Measurements from ENCODE around the gene NLRP11.
"Not testable (repeated sequence)": the region's sequence is repeated elsewhere in the genome, so short reads cannot be mapped to it uniquely, and the experiment has no call there.

Gene NLRP11

GRCh38 chr19:55781112-55781511 is 50.7 kb downstream of the NLRP11 start:
- Histone ChIP-seq H3K27me3 (ENCODE audit: control insufficient read depth, insufficient read depth, low read length) (no peaks in the 10 kb centered on the region), H3K4me3 (ENCODE audit: low read depth, low read length) (no peak overlapping the region), H3K9me3 (ENCODE audit: control insufficient read depth, insufficient read depth, low read length) (peaks cover 88% of the 10 kb centered on the region)

GRCh38 chr19:55778331-55778730 is 53.5 kb downstream of the NLRP11 start:
- Histone ChIP-seq H3K36me3 (ENCODE audit: control insufficient read depth, insufficient read depth, low read length) (no peaks in the 10 kb centered on the region), H3K27ac (ENCODE audit: low read depth, low read length) (no peak overlapping the region), H3K9me3 (ENCODE audit: control insufficient read depth, insufficient read depth, low read length) (peaks cover 78% of the 10 kb centered on the region), H3K4me3 (ENCODE audit: low read depth, low read length) (no peak overlapping the region), H3K9ac (ENCODE audit: low read depth, low read length) (no peak overlapping the region), H3K4me1 (ENCODE audit: control insufficient read depth, insufficient read depth, low read length) (no peaks in the 10 kb centered on the region), H3K27me3 (ENCODE audit: control insufficient read depth, insufficient read depth, low read length) (no peaks in the 10 kb centered on the region)

More at GRCh38 chr19:55781112-55781511, 50.7 kb downstream of the NLRP11 start:
- no peak overlapping the region for H3K27ac ChIP-seq (ENCODE audit: low read depth, low read length)
- no peak overlapping the region for H3K9ac ChIP-seq (ENCODE audit: low read depth, low read length)
- H3K36me3 ChIP-seq (ENCODE audit: control insufficient read depth, insufficient read depth, low read length) = no peaks in the 10 kb centered on the region
- no peaks in the 10 kb centered on the region for H3K4me1 ChIP-seq (ENCODE audit: control insufficient read depth, insufficient read depth, low read length)

GRCh38 chr19:55777528-55777927 is 54.3 kb downstream of the NLRP11 start:
- peaks cover 70% of the 10 kb centered on the region for H3K9me3 ChIP-seq (ENCODE audit: control insufficient read depth, insufficient read depth, low read length)
- no peak overlapping the region for H3K27ac ChIP-seq (ENCODE audit: low read depth, low read length)
- no peak overlapping the region for H3K9ac ChIP-seq (ENCODE audit: low read depth, low read length)
- H3K27me3 ChIP-seq (ENCODE audit: control insufficient read depth, insufficient read depth, low read length) = no peaks in the 10 kb centered on the region
- H3K4me1 ChIP-seq (ENCODE audit: control insufficient read depth, insufficient read depth, low read length) = no peaks in the 10 kb centered on the region
- H3K4me3 ChIP-seq (ENCODE audit: low read depth, low read length) = no peak overlapping the region
- no peaks in the 10 kb centered on the region for H3K36me3 ChIP-seq (ENCODE audit: control insufficient read depth, insufficient read depth, low read length)

GRCh38 chr19:55769632-55770031 is 62.2 kb downstream of the NLRP11 start:
- not testable (repeated sequence) for H3K27me3 ChIP-seq (ENCODE audit: control insufficient read depth, insufficient read depth, low read length); H3K27ac ChIP-seq (ENCODE audit: low read depth, low read length)
- H3K9me3 ChIP-seq (ENCODE audit: control insufficient read depth, insufficient read depth, low read length) = peaks cover 53% of the 10 kb centered on the region

GRCh38 chr19:55768818-55769217 is 63.0 kb downstream of the NLRP11 start, which contains the start of gene RFPL4AL1:
RFPL4AL1 (plus strand) TSS chr19:55769118; CDS start chr19:55771805, 2,687 bp downstream.
- H3K27ac ChIP-seq (ENCODE audit: low read depth, low read length); H3K36me3 ChIP-seq (ENCODE audit: control insufficient read depth, insufficient read depth, low read length); H3K4me1 ChIP-seq (ENCODE audit: control insufficient read depth, insufficient read depth, low read length); H3K9ac ChIP-seq (ENCODE audit: low read depth, low read length); H3K27me3 ChIP-seq (ENCODE audit: control insufficient read depth, insufficient read depth, low read length); H3K4me3 ChIP-seq (ENCODE audit: low read depth, low read length): not testable (repeated sequence)
- peaks cover 57% of the 10 kb centered on the region for H3K9me3 ChIP-seq (ENCODE audit: control insufficient read depth, insufficient read depth, low read length)

More at GRCh38 chr19:55769632-55770031, 62.2 kb downstream of the NLRP11 start:
- H3K4me3 ChIP-seq (ENCODE audit: low read depth, low read length); H3K4me1 ChIP-seq (ENCODE audit: control insufficient read depth, insufficient read depth, low read length); H3K36me3 ChIP-seq (ENCODE audit: control insufficient read depth, insufficient read depth, low read length); H3K9ac ChIP-seq (ENCODE audit: low read depth, low read length): not testable (repeated sequence)

GRCh38 chr19:55766466-55766865 is 65.3 kb downstream of the NLRP11 start:
- 0 out of 2 replicates have a peak overlapping the region, but pooled peaks have one; percentile 26 for H3K4me3 ChIP-seq (ENCODE audit: low read depth, low read length)
- no peaks in the 10 kb centered on the region for H3K27me3 ChIP-seq (ENCODE audit: control insufficient read depth, insufficient read depth, low read length)
- no peak overlapping the region for H3K27ac ChIP-seq (ENCODE audit: low read depth, low read length)

GRCh38 chr19:55758797-55759196 is 73.0 kb downstream of the NLRP11 start, which contains the start of gene RFPL4A:
RFPL4A (plus strand) TSS chr19:55759097; CDS start chr19:55761801, 2,704 bp downstream.
- H3K4me1 ChIP-seq (ENCODE audit: control insufficient read depth, insufficient read depth, low read length); H3K36me3 ChIP-seq (ENCODE audit: control insufficient read depth, insufficient read depth, low read length); H3K27ac ChIP-seq (ENCODE audit: low read depth, low read length); H3K4me3 ChIP-seq (ENCODE audit: low read depth, low read length); H3K9ac ChIP-seq (ENCODE audit: low read depth, low read length); H3K27me3 ChIP-seq (ENCODE audit: control insufficient read depth, insufficient read depth, low read length): not testable (repeated sequence)
- peaks cover 51% of the 10 kb centered on the region for H3K9me3 ChIP-seq (ENCODE audit: control insufficient read depth, insufficient read depth, low read length)

More at GRCh38 chr19:55766466-55766865, 65.3 kb downstream of the NLRP11 start:
- Histone ChIP-seq H3K4me1 (ENCODE audit: control insufficient read depth, insufficient read depth, low read length) (no peaks in the 10 kb centered on the region), H3K36me3 (ENCODE audit: control insufficient read depth, insufficient read depth, low read length) (no peaks in the 10 kb centered on the region), H3K9ac (ENCODE audit: low read depth, low read length) (no peak overlapping the region), H3K9me3 (ENCODE audit: control insufficient read depth, insufficient read depth, low read length) (peaks cover 58% of the 10 kb centered on the region)

- not testable (repeated sequence) for H3K4me3 ChIP-seq (ENCODE audit: low read depth, low read length); H3K27me3 ChIP-seq (ENCODE audit: control insufficient read depth, insufficient read depth, low read length); H3K4me1 ChIP-seq (ENCODE audit: control insufficient read depth, insufficient read depth, low read length); H3K27ac ChIP-seq (ENCODE audit: low read depth, low read length); H3K36me3 ChIP-seq (ENCODE audit: control insufficient read depth, insufficient read depth, low read length); H3K9ac ChIP-seq (ENCODE audit: low read depth, low read length)
- H3K9me3 ChIP-seq (ENCODE audit: control insufficient read depth, insufficient read depth, low read length) = peaks cover 63% of the 10 kb centered on the region
These were observed 75.0 kb downstream of the NLRP11 start for GRCh38 chr19:55756808-55757207.

- Histone ChIP-seq H3K4me3 (ENCODE audit: low read depth, low read length) (no peak overlapping the region), H3K4me1 (ENCODE audit: control insufficient read depth, insufficient read depth, low read length) (no peaks in the 10 kb centered on the region), H3K9me3 (ENCODE audit: control insufficient read depth, insufficient read depth, low read length) (peaks cover 74% of the 10 kb centered on the region), H3K27ac (ENCODE audit: low read depth, low read length) (no peak overlapping the region), H3K36me3 (ENCODE audit: control insufficient read depth, insufficient read depth, low read length) (no peaks in the 10 kb centered on the region), H3K27me3 (ENCODE audit: control insufficient read depth, insufficient read depth, low read length) (no peaks in the 10 kb centered on the region), H3K9ac (ENCODE audit: low read depth, low read length) (no peak overlapping the region)
These were observed 78.4 kb downstream of the NLRP11 start for GRCh38 chr19:55753401-55753800.

- no peaks in the 10 kb centered on the region for H3K36me3 ChIP-seq (ENCODE audit: control insufficient read depth, insufficient read depth, low read length)
- no peaks in the 10 kb centered on the region for H3K4me1 ChIP-seq (ENCODE audit: control insufficient read depth, insufficient read depth, low read length)
- no peak overlapping the region for H3K27ac ChIP-seq (ENCODE audit: low read depth, low read length)
- H3K9ac ChIP-seq (ENCODE audit: low read depth, low read length) = no peak overlapping the region
- no peaks in the 10 kb centered on the region for H3K27me3 ChIP-seq (ENCODE audit: control insufficient read depth, insufficient read depth, low read length)
- peaks cover 81% of the 10 kb centered on the region for H3K9me3 ChIP-seq (ENCODE audit: control insufficient read depth, insufficient read depth, low read length)
- H3K4me3 ChIP-seq (ENCODE audit: low read depth, low read length) = no peak overlapping the region; the same call in 1 of the 2 replicates
These were observed 81.1 kb downstream of the NLRP11 start for GRCh38 chr19:55750715-55751114.

GRCh38 chr19:55738302-55738701 is 93.5 kb downstream of the NLRP11 start, which contains the start of gene NLRP9:
NLRP9 (minus strand) TSS chr19:55738402; CDS start chr19:55738374, 28 bp downstream.
- Histone ChIP-seq H3K4me3 (ENCODE audit: low read depth, low read length) (no peak within 1 kb of the TSS), H3K9ac (ENCODE audit: low read depth, low read length) (no peak within 1 kb of the TSS), H3K36me3 (ENCODE audit: control insufficient read depth, insufficient read depth, low read length) (no peaks in the 10 kb centered on the region), H3K27ac (ENCODE audit: low read depth, low read length) (no peak within 1 kb of the TSS), H3K9me3 (ENCODE audit: control insufficient read depth, insufficient read depth, low read length) (peaks cover 61% of the 10 kb centered on the region), H3K4me1 (ENCODE audit: control insufficient read depth, insufficient read depth, low read length) (no peaks in the 10 kb centered on the region), H3K27me3 (ENCODE audit: control insufficient read depth, insufficient read depth, low read length) (no peaks in the 10 kb centered on the region)
